K562 (cell line): ENCODE results near the gene SLC6A6.

Source experiments
- KAT7 ChIP-seq: sonication (generic); formaldehyde crosslinking; IDR thresholded peaks from 2 replicates; pipeline ENCODE4 v1.8.0; 2022; ENCODE audit warnings: missing genetic modification reagents, mild to moderate bottlenecking, borderline replicate concordance
- PCBP2 ChIP-seq: fragments of 200-400 bp; formaldehyde crosslinking; IDR thresholded peaks from 2 replicates; pipeline ENCODE4 v1.6.1; 2018; ENCODE audit warnings: low read length, low read depth, mild to moderate bottlenecking, moderate library complexity; ENCODE audit not compliant: poor library complexity, severe bottlenecking
- PYGO2 ChIP-seq: fragments of 450-650 bp; IDR thresholded peaks from 2 replicates; pipeline ENCODE4 v1.6.1; 2016; ENCODE audit warnings: mild to moderate bottlenecking, missing genetic modification characterization, moderate library complexity, missing compliant biosample characterization
- SMARCA4 ChIP-seq: fragments of 450-650 bp; IDR thresholded peaks from 2 replicates; pipeline ENCODE4 v1.6.1; 2016
- TCF3 ChIP-seq: sonication (generic); formaldehyde crosslinking; IDR thresholded peaks from 2 replicates; pipeline ENCODE4 v1.4.0; 2020; ENCODE audit warnings: mild to moderate bottlenecking, missing genetic modification reagents
- TF ChIP-seq, protein P1 (sequence below), 3 experiments: IDR thresholded peaks in 2 of 3; conservative IDR thresholded peaks in 1 of 3; 2 replicates each; pipeline ENCODE4 v1.5.1; 2011 to 2012; ENCODE audit warnings: low read length in 3 of 3, mild to moderate bottlenecking in 3 of 3, control low read depth in 2 of 3, improper control_type of control experiment in 1 of 3, inconsistent platforms in 1 of 3, low read depth in 1 of 3, mixed read lengths in 1 of 3, moderate library complexity in 1 of 3; ENCODE audit not compliant: insufficient read depth in 2 of 3
- TF ChIP-seq, protein P2 (sequence below), 2 experiments: IDR thresholded peaks; 2 replicates each; pipeline ENCODE4 v1.6.1; 2011; ENCODE audit warnings: borderline replicate concordance in 1 of 2, control low read depth in 1 of 2, low read depth in 1 of 2, low read length in 1 of 2, mild to moderate bottlenecking in 1 of 2, mixed read lengths in 1 of 2, moderate library complexity in 1 of 2; ENCODE audit not compliant: insufficient read depth in 1 of 2, insufficient read length in 1 of 2, poor library complexity in 1 of 2, severe bottlenecking in 1 of 2; ENCODE audit errors: extremely low read depth in 1 of 2
- TF ChIP-seq, protein P3 (sequence below), 2 experiments: fragments of 450-650 bp; formaldehyde crosslinking in 1 of 2; IDR thresholded peaks; 2 replicates each; pipeline versions ENCODE4 v1.4.0 to v1.6.1; 2014 to 2020; ENCODE audit warnings: mild to moderate bottlenecking in 2 of 2, borderline replicate concordance in 1 of 2, low read depth in 1 of 2
- TF ChIP-seq, protein P4 (sequence below): fragments of 450-650 bp; conservative IDR thresholded peaks from 2 replicates; pipeline ENCODE4 v1.6.1; 2016; ENCODE audit warnings: missing genetic modification characterization, low read depth, mild to moderate bottlenecking, control low read depth, missing compliant biosample characterization

DNA sequence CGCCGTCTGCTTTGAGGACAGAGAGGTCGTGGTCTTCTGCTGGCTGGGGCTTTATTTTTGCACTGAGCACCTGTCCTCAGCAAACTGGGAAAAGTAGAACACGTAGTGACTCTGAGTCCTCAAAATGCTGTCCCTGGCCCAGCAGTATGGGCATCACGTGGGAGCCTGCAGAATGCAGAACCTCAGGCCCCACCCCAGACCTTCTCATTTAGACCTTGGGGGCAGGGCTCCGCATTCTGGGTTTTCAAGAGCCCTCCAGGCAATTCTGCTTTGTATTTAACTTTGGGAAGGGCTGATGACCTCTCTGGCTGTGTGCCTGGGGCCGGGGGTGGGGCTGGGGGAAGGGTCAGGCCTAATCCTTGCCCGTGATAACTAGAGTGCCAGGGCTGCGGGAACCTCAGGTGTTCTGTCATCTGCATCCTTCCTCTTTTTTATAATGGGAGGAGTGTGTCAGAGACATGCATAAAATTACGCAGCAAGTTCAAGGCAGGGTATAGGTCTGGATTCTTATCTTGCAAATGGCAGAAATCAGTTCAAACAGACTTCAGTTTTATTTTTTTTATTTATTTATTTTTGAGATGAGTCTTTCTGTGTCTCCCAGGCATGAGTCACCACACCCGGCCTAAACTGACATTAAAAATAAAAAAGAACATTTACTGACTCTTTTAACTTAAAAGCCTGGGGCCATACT, 11.1 kb downstream of the SLC6A6 start:
- TF ChIP-seq TCF3 (CRISPR knock-in tag) (no peak), PYGO2 (no peak), SMARCA4 (0 out of 2 replicates have a peak, but pooled peaks have one; percentile 12), PCBP2 (no peak), KAT7 (CRISPR knock-in tag) (no peak)
- TF ChIP-seq, protein P1, sequence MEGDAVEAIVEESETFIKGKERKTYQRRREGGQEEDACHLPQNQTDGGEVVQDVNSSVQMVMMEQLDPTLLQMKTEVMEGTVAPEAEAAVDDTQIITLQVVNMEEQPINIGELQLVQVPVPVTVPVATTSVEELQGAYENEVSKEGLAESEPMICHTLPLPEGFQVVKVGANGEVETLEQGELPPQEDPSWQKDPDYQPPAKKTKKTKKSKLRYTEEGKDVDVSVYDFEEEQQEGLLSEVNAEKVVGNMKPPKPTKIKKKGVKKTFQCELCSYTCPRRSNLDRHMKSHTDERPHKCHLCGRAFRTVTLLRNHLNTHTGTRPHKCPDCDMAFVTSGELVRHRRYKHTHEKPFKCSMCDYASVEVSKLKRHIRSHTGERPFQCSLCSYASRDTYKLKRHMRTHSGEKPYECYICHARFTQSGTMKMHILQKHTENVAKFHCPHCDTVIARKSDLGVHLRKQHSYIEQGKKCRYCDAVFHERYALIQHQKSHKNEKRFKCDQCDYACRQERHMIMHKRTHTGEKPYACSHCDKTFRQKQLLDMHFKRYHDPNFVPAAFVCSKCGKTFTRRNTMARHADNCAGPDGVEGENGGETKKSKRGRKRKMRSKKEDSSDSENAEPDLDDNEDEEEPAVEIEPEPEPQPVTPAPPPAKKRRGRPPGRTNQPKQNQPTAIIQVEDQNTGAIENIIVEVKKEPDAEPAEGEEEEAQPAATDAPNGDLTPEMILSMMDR (IDR thresholded peaks at IDR 0.05 in 2 of 3, conservative IDR thresholded peaks at IDR 0.05 in 1 of 3; ENCODE audit: insufficient read depth in 2 of 3, low read depth in 1 of 3, low read length in 3 of 3) = no peak
- TF ChIP-seq, protein P2, sequence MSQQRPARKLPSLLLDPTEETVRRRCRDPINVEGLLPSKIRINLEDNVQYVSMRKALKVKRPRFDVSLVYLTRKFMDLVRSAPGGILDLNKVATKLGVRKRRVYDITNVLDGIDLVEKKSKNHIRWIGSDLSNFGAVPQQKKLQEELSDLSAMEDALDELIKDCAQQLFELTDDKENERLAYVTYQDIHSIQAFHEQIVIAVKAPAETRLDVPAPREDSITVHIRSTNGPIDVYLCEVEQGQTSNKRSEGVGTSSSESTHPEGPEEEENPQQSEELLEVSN (IDR thresholded peaks at IDR 0.05; ENCODE audit: borderline replicate concordance in 1 of 2, extremely low read depth in 1 of 2, insufficient read depth in 1 of 2, insufficient read length in 1 of 2, low read depth in 1 of 2, low read length in 1 of 2, poor library complexity in 1 of 2, severe bottlenecking in 1 of 2) = no peak
- TF ChIP-seq, protein P3, sequence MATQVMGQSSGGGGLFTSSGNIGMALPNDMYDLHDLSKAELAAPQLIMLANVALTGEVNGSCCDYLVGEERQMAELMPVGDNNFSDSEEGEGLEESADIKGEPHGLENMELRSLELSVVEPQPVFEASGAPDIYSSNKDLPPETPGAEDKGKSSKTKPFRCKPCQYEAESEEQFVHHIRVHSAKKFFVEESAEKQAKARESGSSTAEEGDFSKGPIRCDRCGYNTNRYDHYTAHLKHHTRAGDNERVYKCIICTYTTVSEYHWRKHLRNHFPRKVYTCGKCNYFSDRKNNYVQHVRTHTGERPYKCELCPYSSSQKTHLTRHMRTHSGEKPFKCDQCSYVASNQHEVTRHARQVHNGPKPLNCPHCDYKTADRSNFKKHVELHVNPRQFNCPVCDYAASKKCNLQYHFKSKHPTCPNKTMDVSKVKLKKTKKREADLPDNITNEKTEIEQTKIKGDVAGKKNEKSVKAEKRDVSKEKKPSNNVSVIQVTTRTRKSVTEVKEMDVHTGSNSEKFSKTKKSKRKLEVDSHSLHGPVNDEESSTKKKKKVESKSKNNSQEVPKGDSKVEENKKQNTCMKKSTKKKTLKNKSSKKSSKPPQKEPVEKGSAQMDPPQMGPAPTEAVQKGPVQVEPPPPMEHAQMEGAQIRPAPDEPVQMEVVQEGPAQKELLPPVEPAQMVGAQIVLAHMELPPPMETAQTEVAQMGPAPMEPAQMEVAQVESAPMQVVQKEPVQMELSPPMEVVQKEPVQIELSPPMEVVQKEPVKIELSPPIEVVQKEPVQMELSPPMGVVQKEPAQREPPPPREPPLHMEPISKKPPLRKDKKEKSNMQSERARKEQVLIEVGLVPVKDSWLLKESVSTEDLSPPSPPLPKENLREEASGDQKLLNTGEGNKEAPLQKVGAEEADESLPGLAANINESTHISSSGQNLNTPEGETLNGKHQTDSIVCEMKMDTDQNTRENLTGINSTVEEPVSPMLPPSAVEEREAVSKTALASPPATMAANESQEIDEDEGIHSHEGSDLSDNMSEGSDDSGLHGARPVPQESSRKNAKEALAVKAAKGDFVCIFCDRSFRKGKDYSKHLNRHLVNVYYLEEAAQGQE (IDR thresholded peaks at IDR 0.05; ENCODE audit: borderline replicate concordance) = no peak
- TF ChIP-seq, protein P3 (CRISPR knock-in tag; IDR thresholded peaks at IDR 0.05; ENCODE audit: low read depth) = no peak
- TF ChIP-seq, protein P4, sequence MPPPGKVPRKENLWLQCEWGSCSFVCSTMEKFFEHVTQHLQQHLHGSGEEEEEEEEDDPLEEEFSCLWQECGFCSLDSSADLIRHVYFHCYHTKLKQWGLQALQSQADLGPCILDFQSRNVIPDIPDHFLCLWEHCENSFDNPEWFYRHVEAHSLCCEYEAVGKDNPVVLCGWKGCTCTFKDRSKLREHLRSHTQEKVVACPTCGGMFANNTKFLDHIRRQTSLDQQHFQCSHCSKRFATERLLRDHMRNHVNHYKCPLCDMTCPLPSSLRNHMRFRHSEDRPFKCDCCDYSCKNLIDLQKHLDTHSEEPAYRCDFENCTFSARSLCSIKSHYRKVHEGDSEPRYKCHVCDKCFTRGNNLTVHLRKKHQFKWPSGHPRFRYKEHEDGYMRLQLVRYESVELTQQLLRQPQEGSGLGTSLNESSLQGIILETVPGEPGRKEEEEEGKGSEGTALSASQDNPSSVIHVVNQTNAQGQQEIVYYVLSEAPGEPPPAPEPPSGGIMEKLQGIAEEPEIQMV (tag) = no peak
